Measurements from ENCODE around the gene DIO3.

The DIO3 gene

GRCh38 chr14:101582294-101582693, 21.0 kb downstream of the DIO3 start:
- DNase-seq (ENCODE audit: extremely low read depth, low read depth) = no peak
- H3K4me3 ChIP-seq (replicated peaks; ENCODE audit: low read depth, low read length) = no peak overlapping the region
- TF ChIP-seq, protein P1, sequence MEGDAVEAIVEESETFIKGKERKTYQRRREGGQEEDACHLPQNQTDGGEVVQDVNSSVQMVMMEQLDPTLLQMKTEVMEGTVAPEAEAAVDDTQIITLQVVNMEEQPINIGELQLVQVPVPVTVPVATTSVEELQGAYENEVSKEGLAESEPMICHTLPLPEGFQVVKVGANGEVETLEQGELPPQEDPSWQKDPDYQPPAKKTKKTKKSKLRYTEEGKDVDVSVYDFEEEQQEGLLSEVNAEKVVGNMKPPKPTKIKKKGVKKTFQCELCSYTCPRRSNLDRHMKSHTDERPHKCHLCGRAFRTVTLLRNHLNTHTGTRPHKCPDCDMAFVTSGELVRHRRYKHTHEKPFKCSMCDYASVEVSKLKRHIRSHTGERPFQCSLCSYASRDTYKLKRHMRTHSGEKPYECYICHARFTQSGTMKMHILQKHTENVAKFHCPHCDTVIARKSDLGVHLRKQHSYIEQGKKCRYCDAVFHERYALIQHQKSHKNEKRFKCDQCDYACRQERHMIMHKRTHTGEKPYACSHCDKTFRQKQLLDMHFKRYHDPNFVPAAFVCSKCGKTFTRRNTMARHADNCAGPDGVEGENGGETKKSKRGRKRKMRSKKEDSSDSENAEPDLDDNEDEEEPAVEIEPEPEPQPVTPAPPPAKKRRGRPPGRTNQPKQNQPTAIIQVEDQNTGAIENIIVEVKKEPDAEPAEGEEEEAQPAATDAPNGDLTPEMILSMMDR (IDR thresholded peaks at IDR 0.05; ENCODE audit: low read depth, low read length, missing control alignments) = no peak

- no peak for DNase-seq (ENCODE audit: extremely low read depth, low read depth)
- TF ChIP-seq, protein P1 (IDR thresholded peaks at IDR 0.05; ENCODE audit: low read depth, low read length, missing control alignments) = no peak
- H3K4me3 ChIP-seq (replicated peaks; ENCODE audit: low read depth, low read length) = no peak overlapping the region
Observed at GRCh38 chr14:101583006-101583714, 21.9 kb downstream of the DIO3 start.

DNA sequence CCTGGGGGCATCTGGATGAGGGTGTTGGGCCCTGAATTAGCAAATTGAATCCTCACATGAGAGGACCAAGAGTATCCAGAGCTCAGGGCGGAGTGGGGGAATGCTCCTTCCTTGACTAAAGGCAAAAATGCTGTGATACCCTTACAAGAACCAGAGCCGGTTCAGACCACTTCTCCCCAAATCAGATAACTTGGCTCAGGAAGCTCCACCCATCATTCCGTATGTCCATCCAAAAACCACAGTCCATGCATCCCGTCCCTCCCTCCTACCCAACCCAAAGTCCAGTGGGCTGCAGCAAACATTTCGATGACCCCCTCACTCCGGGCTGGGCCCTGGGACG, 22.4 kb downstream of the DIO3 start:
- H3K4me3 ChIP-seq (replicated peaks; ENCODE audit: low read depth, low read length) = no peak overlapping the region

DNA sequence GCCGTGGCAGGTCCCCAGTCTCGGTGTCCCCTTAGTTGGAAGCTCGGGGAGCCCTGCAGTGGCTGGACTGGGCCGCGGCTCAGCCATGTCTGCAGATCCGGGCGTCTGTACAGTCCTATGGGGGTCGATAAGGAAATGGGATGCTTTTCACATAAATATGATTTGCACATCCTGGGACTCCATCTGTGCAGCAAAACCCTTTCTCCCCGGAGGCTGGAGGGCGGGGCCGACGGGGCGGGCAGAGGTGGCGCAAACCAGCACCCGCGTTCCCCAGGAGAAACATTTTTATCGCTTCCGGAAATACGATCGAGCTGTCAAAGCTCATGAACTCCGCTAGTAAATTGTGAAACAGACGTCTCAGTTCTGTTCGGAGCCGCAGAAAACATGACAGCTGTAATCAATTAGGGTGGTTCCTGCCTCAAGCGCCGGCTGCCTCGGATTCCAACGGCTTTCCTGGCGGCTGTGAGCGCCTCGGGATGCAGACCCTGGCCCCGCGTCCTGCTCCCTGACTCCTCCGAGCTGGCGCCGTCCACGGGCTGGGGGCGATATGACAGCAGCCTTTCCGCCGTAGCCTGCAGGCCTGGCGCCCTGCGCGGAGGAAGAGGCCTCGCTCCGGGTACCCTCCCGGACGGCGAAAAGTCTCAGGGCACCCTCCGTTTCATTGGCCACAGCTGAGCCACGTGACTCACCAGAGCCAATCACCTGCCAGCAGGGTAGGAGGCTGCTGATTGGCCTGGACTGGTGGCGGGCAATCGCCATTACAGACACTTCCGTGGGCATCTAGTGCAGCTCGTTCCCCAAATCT, 23.0 kb downstream of the DIO3 start:
- H3K4me3 ChIP-seq (replicated peaks; ENCODE audit: low read depth, low read length) = peak overlapping the region; percentile 21
- TF ChIP-seq, protein P1 (IDR thresholded peaks at IDR 0.05; ENCODE audit: low read depth, low read length, missing control alignments) = no peak
- DNase-seq (ENCODE audit: extremely low read depth, low read depth) = peak; percentile 87

More for the DNA sequence above, 22.4 kb downstream of the DIO3 start:
- TF ChIP-seq, protein P1 (IDR thresholded peaks at IDR 0.05; ENCODE audit: low read depth, low read length, missing control alignments) = no peak
- DNase-seq (ENCODE audit: extremely low read depth, low read depth) = no peak

- DNase-seq (ENCODE audit: extremely low read depth, low read depth) = no peak
- TF ChIP-seq, protein P1 (IDR thresholded peaks at IDR 0.05; ENCODE audit: low read depth, low read length, missing control alignments) = no peak
- H3K4me3 ChIP-seq (replicated peaks; ENCODE audit: low read depth, low read length) = no peak overlapping the region
Observed at GRCh38 chr14:101585211-101585610, 23.9 kb downstream of the DIO3 start.

DNA sequence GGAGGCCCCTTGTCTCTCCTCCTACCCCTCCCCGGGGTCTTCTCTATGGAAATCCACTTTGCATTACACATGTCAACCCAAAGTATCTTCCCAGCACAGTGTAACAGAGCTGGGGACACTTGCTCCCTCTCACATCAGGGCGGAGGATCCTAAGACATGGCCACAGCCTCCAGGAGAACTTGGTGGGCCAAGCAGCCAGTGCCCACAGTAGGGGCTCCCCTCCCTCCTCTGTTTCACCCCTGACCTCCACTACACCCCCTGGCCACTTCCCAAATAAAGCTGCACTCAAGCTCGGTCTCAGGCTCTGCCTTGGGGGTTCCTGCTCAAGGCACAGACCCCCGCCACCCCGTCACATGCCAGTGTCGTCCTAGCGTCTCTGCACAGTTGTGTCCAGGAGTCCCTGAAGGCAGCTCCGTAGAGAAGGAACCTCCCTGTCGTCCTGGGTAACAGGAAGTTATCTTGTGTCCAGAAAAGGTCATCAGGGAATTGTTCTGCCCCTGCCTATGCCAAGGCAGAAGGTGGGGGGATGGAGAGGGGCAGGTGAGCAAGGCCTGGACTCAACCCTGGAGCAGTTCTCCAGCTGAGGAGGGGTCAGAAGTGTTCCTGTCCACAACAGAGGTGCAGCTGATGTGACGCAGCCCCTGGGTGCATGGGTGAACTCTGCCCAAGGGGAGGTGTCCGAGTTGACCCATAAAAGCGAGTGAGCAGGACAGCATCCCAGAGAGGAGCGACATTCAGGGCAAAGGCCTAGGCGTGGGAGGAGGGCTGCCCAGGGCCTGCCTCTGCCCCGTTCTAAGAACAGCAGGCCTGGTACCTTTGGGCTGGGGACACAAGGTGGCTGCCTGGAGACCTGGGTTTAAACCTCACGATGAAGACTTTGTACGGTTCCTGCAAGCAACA, 25.5 kb downstream of the DIO3 start:
- TF ChIP-seq, protein P1 (IDR thresholded peaks at IDR 0.05; ENCODE audit: low read depth, low read length, missing control alignments) = no peak
- H3K4me3 ChIP-seq (replicated peaks; ENCODE audit: low read depth, low read length) = no peak overlapping the region

More for the DNA sequence above, 25.5 kb downstream of the DIO3 start:
- DNase-seq (ENCODE audit: extremely low read depth, low read depth) = no peak

All from HFF-Myc (cell line).